HG02885 (cell line): ENCODE results near the gene PARD3B.

Experiments
- ATAC-seq: cut with Tn5 transposase; IDR thresholded peaks from one replicate; pipeline ENCODE4 v1.9.1; 2021; ENCODE audit warnings: mild to moderate bottlenecking; ENCODE audit not compliant: unreplicated experiment, poor library complexity

The PARD3B gene

GRCh38 chr2:205496772-205497171 is 951.5 kb downstream of the PARD3B start:
- ATAC-seq: no peak

- no peak for ATAC-seq
Observed at GRCh38 chr2:205499006-205499405, 953.7 kb downstream of the PARD3B start.

GRCh38 chr2:205500065-205500464 is 954.8 kb downstream of the PARD3B start:
- ATAC-seq: no peak

GRCh38 chr2:205500951-205501350 is 955.7 kb downstream of the PARD3B start:
- ATAC-seq: no peak

GRCh38 chr2:205501826-205502225 is 956.6 kb downstream of the PARD3B start:
- ATAC-seq: no peak

GRCh38 chr2:205505371-205505770 is 960.1 kb downstream of the PARD3B start:
- no peak for ATAC-seq

- ATAC-seq: no peak
Observed at GRCh38 chr2:205509655-205510054, 964.4 kb downstream of the PARD3B start.

- ATAC-seq: no peak
Observed at GRCh38 chr2:205510345-205510744, 965.1 kb downstream of the PARD3B start.

- no peak for ATAC-seq
Observed at GRCh38 chr2:205511221-205511620, 965.9 kb downstream of the PARD3B start.

- no peak for ATAC-seq
Observed at GRCh38 chr2:205511641-205512040, 966.4 kb downstream of the PARD3B start.

GRCh38 chr2:205520311-205520710 is 975.0 kb downstream of the PARD3B start:
- ATAC-seq: no peak

GRCh38 chr2:205524656-205525055 is 979.4 kb downstream of the PARD3B start:
- ATAC-seq: no peak

- ATAC-seq: no peak
Observed at GRCh38 chr2:205527801-205528200, 982.5 kb downstream of the PARD3B start.

- ATAC-seq: no peak
Observed at GRCh38 chr2:205531072-205531471, 985.8 kb downstream of the PARD3B start.

GRCh38 chr2:205531489-205532148 is 986.3 kb downstream of the PARD3B start:
- ATAC-seq: no peak

- no peak for ATAC-seq
Observed at GRCh38 chr2:205535001-205535400, 989.7 kb downstream of the PARD3B start.

GRCh38 chr2:205539603-205540002 is 994.3 kb downstream of the PARD3B start:
- no peak for ATAC-seq

- ATAC-seq: no peak
Observed at GRCh38 chr2:205540036-205540435, 994.8 kb downstream of the PARD3B start.

- no peak for ATAC-seq
Observed at GRCh38 chr2:205543262-205543843, 998.1 kb downstream of the PARD3B start.

GRCh38 chr2:205543937-205544702 is 998.8 kb downstream of the PARD3B start:
- ATAC-seq: no peak

- ATAC-seq: no peak
Observed at GRCh38 chr2:205545971-205546816, 1000.9 kb downstream of the PARD3B start.
